Measurements from ENCODE around the gene DUSP21. TPM values are rescaled to one million over a fixed set of nuclear protein-coding genes. Genes with fewer than 3 reads are reported as not detected.

The DUSP21 gene
- polyA plus RNA-seq, 2 of the 4 experiments (the other 2 are of a cell fraction) = not detected

DNA sequence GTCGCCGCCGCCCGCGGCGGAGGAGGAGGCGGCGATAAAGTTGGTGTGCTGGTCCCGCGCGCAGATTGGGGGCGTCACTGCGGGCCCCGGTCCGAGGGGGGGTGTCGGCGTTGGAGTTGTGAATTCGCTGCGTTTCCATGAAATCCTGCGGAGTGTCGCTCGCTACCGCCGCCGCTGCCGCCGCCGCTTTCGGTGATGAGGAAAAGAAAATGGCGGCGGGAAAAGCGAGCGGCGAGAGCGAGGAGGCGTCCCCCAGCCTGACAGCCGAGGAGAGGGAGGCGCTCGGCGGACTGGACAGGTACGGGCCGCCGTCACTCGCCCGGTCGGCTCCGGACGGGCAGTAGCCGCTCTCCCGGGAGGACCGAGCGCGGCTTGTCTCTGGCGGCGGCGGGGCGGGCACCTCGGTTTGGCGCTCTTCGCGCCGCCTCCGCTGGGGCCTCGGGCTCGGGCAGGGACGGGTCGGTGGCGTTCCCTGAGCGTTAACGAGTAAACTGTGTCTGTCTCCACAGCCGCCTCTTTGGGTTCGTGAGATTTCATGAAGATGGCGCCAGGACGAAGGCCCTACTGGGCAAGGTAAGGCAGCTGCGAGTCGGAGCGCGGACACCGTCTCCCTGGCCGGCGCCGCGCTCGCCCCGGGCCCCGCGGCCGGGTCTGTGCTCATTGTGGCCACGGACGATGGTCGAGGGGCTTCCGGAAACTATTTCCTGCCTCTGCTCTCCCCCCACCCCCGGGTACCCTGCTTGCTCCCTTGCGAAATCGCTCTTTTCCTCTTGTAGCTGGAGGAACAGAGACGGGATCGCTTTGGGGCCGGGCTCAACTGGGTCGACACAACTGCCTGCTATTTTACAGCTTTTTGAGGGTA is 29.8 kb downstream of the DUSP21 start:
- ChIA-PET CTCF (interaction anchor here (0.6 to 1.2 kb wide), 2 partner anchors 32 to 313 kb away, joined by 3 read pairs; no protein-coding TSS in a partner anchor), POLR2A (interaction anchor here (0.6 to 1.5 kb wide), 9 partner anchors 9 to 1443 kb away, joined by 3 to 6 read pairs (median 4); partner anchors contain the start of gene FUNDC1)
- ATAC-seq = peak; percentile 47 to 61
- Histone ChIP-seq H3K4me1 (0 out of 3 replicates have a peak, but pooled peaks cover 13% of the 10 kb centered on the region), H3K27ac (peak overlapping the region; percentile 99 to 100), H3K4me2 (peak overlapping the region; percentile 86), H3K9me3 (no peaks in the 10 kb centered on the region), H3K4me3 (peak overlapping the region; percentile 79)
- peak in 1 of 2 experiments; percentile 56 for DNase-seq (ENCODE audit: low read depth in 1 of 2, low spot score in 1 of 2)
- FAIRE-seq = peak; percentile 49
- WGBS (ENCODE audit: missing lambda C conversion rate) = under 1% methylated on average over 24 of the region's 99 CpGs
- TF ChIP-seq, protein P1, sequence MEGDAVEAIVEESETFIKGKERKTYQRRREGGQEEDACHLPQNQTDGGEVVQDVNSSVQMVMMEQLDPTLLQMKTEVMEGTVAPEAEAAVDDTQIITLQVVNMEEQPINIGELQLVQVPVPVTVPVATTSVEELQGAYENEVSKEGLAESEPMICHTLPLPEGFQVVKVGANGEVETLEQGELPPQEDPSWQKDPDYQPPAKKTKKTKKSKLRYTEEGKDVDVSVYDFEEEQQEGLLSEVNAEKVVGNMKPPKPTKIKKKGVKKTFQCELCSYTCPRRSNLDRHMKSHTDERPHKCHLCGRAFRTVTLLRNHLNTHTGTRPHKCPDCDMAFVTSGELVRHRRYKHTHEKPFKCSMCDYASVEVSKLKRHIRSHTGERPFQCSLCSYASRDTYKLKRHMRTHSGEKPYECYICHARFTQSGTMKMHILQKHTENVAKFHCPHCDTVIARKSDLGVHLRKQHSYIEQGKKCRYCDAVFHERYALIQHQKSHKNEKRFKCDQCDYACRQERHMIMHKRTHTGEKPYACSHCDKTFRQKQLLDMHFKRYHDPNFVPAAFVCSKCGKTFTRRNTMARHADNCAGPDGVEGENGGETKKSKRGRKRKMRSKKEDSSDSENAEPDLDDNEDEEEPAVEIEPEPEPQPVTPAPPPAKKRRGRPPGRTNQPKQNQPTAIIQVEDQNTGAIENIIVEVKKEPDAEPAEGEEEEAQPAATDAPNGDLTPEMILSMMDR (IDR thresholded peaks at IDR 0.05) = 0 out of 3 replicates have a peak, but pooled peaks have one; percentile 13
- TF ChIP-seq TP53 (CRISPR knock-in tag; IDR thresholded peaks at IDR 0.05) = no peak
- TF ChIP-seq CEBPB (IDR thresholded peaks at IDR 0.05) = no peak; a peak in 1 of 4 replicates
- peak; percentile 10 to 45; a peak in 4 of 5 replicates for TF ChIP-seq RAD21 (conservative IDR thresholded peaks at IDR 0.05 in 1 of 2, IDR thresholded peaks at IDR 0.05 in 1 of 2)
- peak; percentile 42; the same call in 1 of the 2 replicates for TF ChIP-seq PHF8 (IDR thresholded peaks at IDR 0.05; ENCODE audit: borderline replicate concordance, low read depth)
- TF ChIP-seq, protein P2, sequence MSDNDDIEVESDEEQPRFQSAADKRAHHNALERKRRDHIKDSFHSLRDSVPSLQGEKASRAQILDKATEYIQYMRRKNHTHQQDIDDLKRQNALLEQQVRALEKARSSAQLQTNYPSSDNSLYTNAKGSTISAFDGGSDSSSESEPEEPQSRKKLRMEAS (IDR thresholded peaks at IDR 0.05) = peak; percentile 7; the same call in 1 of the 2 replicates

DNA sequence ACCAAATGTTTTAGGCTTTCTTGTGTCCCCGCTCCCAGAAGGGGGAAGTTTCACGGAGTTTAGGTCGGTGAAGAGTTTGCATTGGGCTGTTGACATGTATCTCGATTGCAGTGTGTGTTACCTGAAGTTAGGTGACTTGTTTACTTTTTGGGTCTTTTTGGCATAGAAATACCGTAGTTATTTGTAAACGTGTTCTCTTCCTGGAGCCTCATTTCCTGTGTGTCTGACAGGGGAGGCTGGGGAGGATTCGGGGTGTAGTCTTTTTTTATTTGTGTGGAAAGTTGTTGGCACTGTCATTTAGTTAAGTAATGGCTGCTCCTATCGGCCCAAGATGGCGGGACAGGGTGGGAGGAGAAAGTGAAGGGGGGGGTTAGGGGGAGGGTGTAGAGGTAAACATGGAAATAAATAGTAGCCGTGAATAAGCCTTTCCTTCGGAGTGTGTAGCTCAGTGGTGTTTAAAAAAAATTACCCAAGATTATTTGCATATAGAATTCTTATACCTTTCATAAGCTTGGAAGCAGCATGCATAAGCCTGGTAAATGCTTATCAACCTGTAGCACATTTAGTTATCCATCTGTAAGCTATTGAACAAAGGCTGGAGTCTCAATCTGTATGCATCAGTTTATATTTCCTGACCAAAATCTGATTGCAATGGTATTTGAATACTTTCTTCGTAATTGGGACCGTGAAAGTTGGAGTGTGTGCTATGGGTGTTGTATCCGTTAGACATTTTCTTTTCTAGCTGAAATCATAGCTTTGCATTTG is 30.8 kb downstream of the DUSP21 start:
- Histone ChIP-seq H3K4me2 (peak overlapping the region; percentile 86), H3K9me3 (no peaks in the 10 kb centered on the region), H3K4me1 (0 out of 3 replicates have a peak, but pooled peaks cover 13% of the 10 kb centered on the region), H3K4me3 (peak overlapping the region; percentile 79), H3K27ac (peak overlapping the region; percentile 99 to 100)
- CTCF ChIA-PET = interaction anchor here (0.6 to 1.3 kb wide), 3 partner anchors 30 to 312 kb away, joined by 3 to 4 read pairs (median 3); no protein-coding TSS in a partner anchor
- TF ChIP-seq TFCP2L1 (CRISPR knock-in tag; IDR thresholded peaks at IDR 0.05) (no peak), ZC3H11A (IDR thresholded peaks at IDR 0.05) (no peak), RFX5 (IDR thresholded peaks at IDR 0.05) (no peak), HEYL (CRISPR knock-in tag; IDR thresholded peaks at IDR 0.05) (no peak), TP53 (CRISPR knock-in tag; IDR thresholded peaks at IDR 0.05) (no peak), JUN (IDR thresholded peaks at IDR 0.05) (no peak), POLR2AphosphoS2 (conservative IDR thresholded peaks at IDR 0.05; ENCODE audit: low read length) (no peak)
- TF ChIP-seq, protein P1 (IDR thresholded peaks at IDR 0.05) = no peak
- FAIRE-seq = peak; percentile 46
- 4% methylated on average over 14 of the region's 14 CpGs for WGBS (ENCODE audit: missing lambda C conversion rate)
- ATAC-seq = peak; percentile 26 to 40; a peak in 3 of 6 replicates
- DNase-seq (ENCODE audit: low read depth in 1 of 2, low spot score in 1 of 2) = peak; percentile 50 to 68
- POLR2A ChIA-PET = no interaction called here

DNA sequence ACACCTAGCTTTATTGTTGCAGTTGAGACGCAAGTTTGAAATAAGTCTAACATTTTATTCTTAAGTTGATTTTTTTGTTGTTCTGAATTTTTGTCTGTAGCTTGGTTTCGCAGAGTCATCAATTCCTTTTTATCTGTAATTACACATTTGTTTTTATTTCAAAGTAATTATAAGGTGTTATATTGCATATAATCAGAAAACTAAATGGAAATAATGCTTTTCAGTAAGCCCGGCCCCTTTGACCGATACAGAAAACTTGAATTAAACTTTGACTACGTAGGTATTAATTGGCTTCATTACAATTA is 31.3 kb downstream of the DUSP21 start:
- FAIRE-seq = peak; percentile 78
- H3K27ac ChIP-seq = peak overlapping the region in 1 of 2 experiments; percentile 100; a peak in 3 of 6 replicates
- peak overlapping the region; percentile 79 for H3K4me3 ChIP-seq
- no peak for DNase-seq (ENCODE audit: low read depth in 1 of 2, low spot score in 1 of 2)
- no peak for TF ChIP-seq ESRRA (IDR thresholded peaks at IDR 0.05; ENCODE audit: borderline replicate concordance, low read length)
- peak; percentile 77 for TF ChIP-seq MAFK (IDR thresholded peaks at IDR 0.05; ENCODE audit: partially characterized antibody)
- TF ChIP-seq KDM5A (IDR thresholded peaks at IDR 0.05) = no peak
- no peak for TF ChIP-seq KDM1A (IDR thresholded peaks at IDR 0.05; ENCODE audit: low read depth)
- TF ChIP-seq HOXB13 (CRISPR knock-in tag; IDR thresholded peaks at IDR 0.05; ENCODE audit: low read depth) = no peak
- TF ChIP-seq HOXB5 (CRISPR knock-in tag; IDR thresholded peaks at IDR 0.05) = no peak
- no peak for TF ChIP-seq POLR2AphosphoS2 (conservative IDR thresholded peaks at IDR 0.05; ENCODE audit: low read length)
- ChIA-PET POLR2A (no interaction called here), CTCF (interaction anchor here (1.3 kb wide), 1 partner anchor 30 kb away, joined by 4 read pairs; no protein-coding TSS in a partner anchor)
- H3K4me2 ChIP-seq = peak overlapping the region; percentile 86
- H3K9me3 ChIP-seq = no peaks in the 10 kb centered on the region
- ATAC-seq = no peak
- H3K4me1 ChIP-seq = 0 out of 3 replicates have a peak, but pooled peaks cover 13% of the 10 kb centered on the region
- 24% methylated on average over 5 of the region's 5 CpGs for WGBS (ENCODE audit: missing lambda C conversion rate)
